ENCODE results near the gene SETBP1. TPM values are rescaled to one million over a fixed set of nuclear protein-coding genes. Genes with fewer than 3 reads are reported as not detected.

The SETBP1 gene
- total RNA-seq, 1 donor from 2014 or later = 39.5 TPM

DNA sequence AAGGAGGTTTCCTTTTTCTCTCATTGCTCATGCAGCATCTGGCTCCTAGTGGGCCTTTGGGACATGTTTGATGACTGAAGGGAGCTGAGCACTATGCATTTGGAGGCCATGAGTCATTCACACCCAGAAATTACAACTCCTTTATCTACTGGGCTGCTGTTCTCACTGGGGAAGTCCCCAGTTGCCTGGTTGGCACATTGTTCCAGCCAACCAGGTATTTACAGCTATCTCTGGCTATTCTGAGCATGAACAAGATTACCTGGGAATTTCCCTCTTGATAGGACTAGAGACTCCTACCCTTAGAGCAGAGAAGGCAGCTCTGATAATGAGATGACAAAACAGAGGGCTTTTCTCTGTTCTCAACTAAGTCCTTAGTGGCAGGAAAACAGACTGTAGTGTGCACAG is 206.5 kb downstream of the SETBP1 start:
- DNase-seq (no peak), ATAC-seq (peak; percentile 54)
- Histone ChIP-seq H3K9me3 (no peaks in the 10 kb centered on the region), H3K4me1 (no peaks in the 10 kb centered on the region), H3K4me3 (no peak overlapping the region), H3K36me3 (no peaks in the 10 kb centered on the region), H3K27ac (no peak overlapping the region), H3K27me3 (no peaks in the 10 kb centered on the region)
- intact Hi-C loops (cut with DNase I) = no loop called here
- TF ChIP-seq, protein P1, sequence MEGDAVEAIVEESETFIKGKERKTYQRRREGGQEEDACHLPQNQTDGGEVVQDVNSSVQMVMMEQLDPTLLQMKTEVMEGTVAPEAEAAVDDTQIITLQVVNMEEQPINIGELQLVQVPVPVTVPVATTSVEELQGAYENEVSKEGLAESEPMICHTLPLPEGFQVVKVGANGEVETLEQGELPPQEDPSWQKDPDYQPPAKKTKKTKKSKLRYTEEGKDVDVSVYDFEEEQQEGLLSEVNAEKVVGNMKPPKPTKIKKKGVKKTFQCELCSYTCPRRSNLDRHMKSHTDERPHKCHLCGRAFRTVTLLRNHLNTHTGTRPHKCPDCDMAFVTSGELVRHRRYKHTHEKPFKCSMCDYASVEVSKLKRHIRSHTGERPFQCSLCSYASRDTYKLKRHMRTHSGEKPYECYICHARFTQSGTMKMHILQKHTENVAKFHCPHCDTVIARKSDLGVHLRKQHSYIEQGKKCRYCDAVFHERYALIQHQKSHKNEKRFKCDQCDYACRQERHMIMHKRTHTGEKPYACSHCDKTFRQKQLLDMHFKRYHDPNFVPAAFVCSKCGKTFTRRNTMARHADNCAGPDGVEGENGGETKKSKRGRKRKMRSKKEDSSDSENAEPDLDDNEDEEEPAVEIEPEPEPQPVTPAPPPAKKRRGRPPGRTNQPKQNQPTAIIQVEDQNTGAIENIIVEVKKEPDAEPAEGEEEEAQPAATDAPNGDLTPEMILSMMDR (IDR thresholded peaks at IDR 0.05) = no peak

DNA sequence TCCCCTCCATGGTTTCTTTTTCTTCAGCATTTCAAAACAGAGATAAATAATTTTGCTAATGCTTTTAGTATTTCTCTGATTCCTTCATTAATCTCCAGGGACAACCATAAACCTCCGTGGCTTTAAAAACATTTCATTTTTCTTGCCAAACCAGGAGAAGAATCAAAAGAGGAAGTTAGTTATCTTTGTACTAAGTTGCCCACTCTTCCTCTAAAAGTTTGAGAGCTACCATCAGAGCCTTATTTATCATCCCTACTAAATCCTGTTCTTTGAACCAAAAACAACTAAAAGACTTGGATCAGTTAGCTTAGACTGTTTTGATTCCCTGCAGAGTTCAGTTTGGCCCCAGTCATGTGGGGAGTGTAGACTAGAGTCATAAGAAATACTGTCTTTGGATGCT is 208.4 kb downstream of the SETBP1 start:
- no peak for DNase-seq
- Histone ChIP-seq H3K4me1 (peaks cover 9% of the 10 kb centered on the region), H3K27me3 (no peaks in the 10 kb centered on the region), H3K4me3 (no peak overlapping the region), H3K9me3 (no peaks in the 10 kb centered on the region), H3K27ac (no peak overlapping the region), H3K36me3 (no peaks in the 10 kb centered on the region)
- intact Hi-C loops (cut with DNase I) = no loop called here
- ATAC-seq = no peak
- TF ChIP-seq, protein P1 (IDR thresholded peaks at IDR 0.05) = no peak

DNA sequence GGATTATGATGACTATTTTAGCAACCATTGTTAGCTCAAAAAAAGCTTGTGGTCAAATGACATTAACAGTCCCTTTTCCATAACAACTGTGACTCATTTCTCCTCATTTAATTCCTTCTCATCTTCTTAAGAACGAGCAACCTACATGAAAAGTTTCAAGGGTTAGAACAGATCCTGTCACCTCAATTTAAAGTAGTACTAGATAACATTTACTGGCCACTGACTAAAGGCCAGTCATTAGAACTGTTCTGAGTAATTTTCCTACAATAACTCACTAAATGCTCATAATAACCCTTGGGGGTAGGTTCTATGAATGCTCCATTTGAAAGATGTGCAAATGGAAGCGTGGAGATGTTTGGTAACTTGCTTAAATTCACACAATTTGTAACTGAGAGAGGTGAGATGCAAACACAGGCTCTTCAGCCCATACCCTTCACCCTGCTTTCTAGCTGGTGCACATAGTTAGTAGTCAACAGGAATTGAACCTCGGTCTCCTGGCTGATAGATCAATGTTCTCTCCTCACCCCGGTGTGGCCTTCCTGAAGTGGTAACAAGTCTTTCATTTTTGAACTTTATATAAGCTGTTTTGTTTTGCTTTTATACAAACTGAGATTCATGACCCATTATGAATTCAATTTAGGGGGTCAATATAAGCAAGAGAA is 212.5 kb downstream of the SETBP1 start:
- H3K4me3 ChIP-seq = no peak overlapping the region
- no peaks in the 10 kb centered on the region for H3K27me3 ChIP-seq
- TF ChIP-seq, protein P1 (IDR thresholded peaks at IDR 0.05) = no peak
- no peaks in the 10 kb centered on the region for H3K9me3 ChIP-seq
- DNase-seq (no peak), ATAC-seq (no peak)
- no peaks in the 10 kb centered on the region for H3K36me3 ChIP-seq
- peaks cover 9% of the 10 kb centered on the region for H3K4me1 ChIP-seq
- intact Hi-C loops (cut with DNase I) = no loop called here
- no peak overlapping the region for H3K27ac ChIP-seq

DNA sequence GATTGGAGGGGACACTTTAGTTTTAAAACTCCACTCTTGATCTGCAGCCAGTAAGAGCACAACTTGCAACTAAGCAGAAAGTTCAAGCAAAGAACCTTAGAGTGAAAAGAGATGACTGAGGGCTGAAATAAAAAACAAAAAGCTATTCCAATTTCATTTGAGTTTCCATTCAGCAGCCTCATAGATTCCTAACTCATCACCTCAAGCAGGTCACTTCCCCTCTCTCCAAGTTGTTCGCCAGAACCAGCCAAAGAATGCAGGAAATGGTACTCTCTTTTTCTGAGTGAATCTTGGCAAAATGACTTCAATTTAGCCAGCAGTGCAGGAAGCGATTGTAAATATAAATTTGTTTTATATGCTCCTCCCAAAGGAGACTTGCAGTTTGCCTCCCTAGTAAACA is 213.3 kb downstream of the SETBP1 start:
- H3K9me3 ChIP-seq = no peaks in the 10 kb centered on the region
- H3K4me3 ChIP-seq = no peak overlapping the region
- peaks cover 11% of the 10 kb centered on the region for H3K4me1 ChIP-seq
- intact Hi-C loops (cut with DNase I) = no loop called here
- no peak for DNase-seq
- H3K36me3 ChIP-seq = no peaks in the 10 kb centered on the region
- TF ChIP-seq, protein P1 (IDR thresholded peaks at IDR 0.05) = no peak
- H3K27me3 ChIP-seq = no peaks in the 10 kb centered on the region
- no peak overlapping the region for H3K27ac ChIP-seq
- ATAC-seq = no peak

DNA sequence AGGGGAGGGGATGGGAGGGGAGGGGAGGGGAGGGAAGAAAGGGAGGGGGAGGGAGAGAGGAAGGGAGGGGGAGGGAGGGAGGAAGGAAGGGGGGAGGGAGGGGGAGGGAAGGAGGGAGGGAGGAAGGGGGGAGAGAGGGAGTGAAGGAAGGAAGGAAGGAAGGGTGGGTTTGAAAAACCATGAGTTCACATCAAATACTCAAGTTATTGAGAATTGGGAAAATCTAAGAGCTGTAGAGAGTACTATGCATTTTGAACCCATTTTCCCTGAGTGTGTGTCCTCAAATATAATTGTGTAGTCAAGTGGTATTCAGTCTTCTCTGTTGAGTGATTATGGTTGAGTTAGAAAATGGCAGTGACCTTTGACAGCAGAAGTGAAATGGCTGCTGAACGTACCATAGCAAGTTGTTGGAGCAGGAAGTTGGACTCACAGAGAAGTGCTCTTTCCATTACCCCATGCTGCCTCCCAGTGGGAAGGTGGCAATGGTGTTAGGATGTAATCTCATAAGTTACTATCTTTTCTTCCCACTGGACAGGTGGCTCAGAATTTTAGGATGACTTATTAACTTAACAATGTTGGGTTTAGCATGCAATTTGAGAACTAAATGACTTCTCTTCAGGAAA is 214.6 kb downstream of the SETBP1 start:
- intact Hi-C loops (cut with DNase I) = no loop called here
- DNase-seq = no peak

More for the DNA sequence above, 214.6 kb downstream of the SETBP1 start:
- no peaks in the 10 kb centered on the region for H3K36me3 ChIP-seq
- peaks cover 11% of the 10 kb centered on the region for H3K4me1 ChIP-seq
- no peak overlapping the region for H3K27ac ChIP-seq
- H3K4me3 ChIP-seq = no peak overlapping the region
- TF ChIP-seq, protein P1 (IDR thresholded peaks at IDR 0.05) = peak; percentile 45
- H3K27me3 ChIP-seq = no peaks in the 10 kb centered on the region
- H3K9me3 ChIP-seq = no peaks in the 10 kb centered on the region
- ATAC-seq = peak; percentile 90
